Ovary (tissue), 9 donors: ENCODE data around the gene TMPRSS13. TPM values are rescaled to one million over a fixed set of nuclear protein-coding genes. Genes with fewer than 3 reads are reported as not detected.

ENCODE experiments used
- DNase-seq, 5 donors: peaks; one replicate each; pipeline ENCODE4 v3.0.0-alpha.2; 2019 to 2020
- H3K27ac ChIP-seq, 2 donors: fragments of 200-600 bp; one replicate each; pipeline versions ENCODE4 v1.5.1 to v1.8.0; 2019 to 2022
- H3K27me3 ChIP-seq: fragments of 200-600 bp; one replicate; pipeline ENCODE4 v1.8.0; 2022
- H3K36me3 ChIP-seq: fragments of 200-600 bp; sonication (generic); one replicate; pipeline ENCODE4 v1.5.1; 2019
- H3K4me1 ChIP-seq: one replicate; pipeline ENCODE4 v1.8.1; 2013; ENCODE audit warnings: mild to moderate bottlenecking, moderate library complexity; ENCODE audit not compliant: insufficient read depth
- H3K4me3 ChIP-seq: fragments of 200-600 bp; sonication (generic); one replicate; pipeline ENCODE4 v1.5.1; 2017
- H3K9me3 ChIP-seq, 2 donors: fragments of 200-600 bp in 1 of 2; sonication (generic) in 1 of 2; one replicate each; pipeline versions ENCODE4 v1.5.1 to v1.8.1; 2013 to 2019; ENCODE audit warnings: mild to moderate bottlenecking in 1 of 2, moderate library complexity in 1 of 2
- CTCF ChIP-seq, 3 donors: fragments of 450-650 bp in 2 of 3; fragments of 200-600 bp in 1 of 3; IDR thresholded peaks; one replicate each; pipeline versions ENCODE4 v1.5.1 to v1.8.0; 2016 to 2022; ENCODE audit warnings: antibody characterized with exemption in 3 of 3, mild to moderate bottlenecking in 1 of 3
- EP300 ChIP-seq: sonication (generic); formaldehyde crosslinking; IDR thresholded peaks from one replicate; pipeline ENCODE4 v1.6.1; 2017; ENCODE audit warnings: antibody characterized with exemption
- POLR2A ChIP-seq: fragments of 450-650 bp; IDR thresholded peaks from one replicate; pipeline ENCODE4 v1.6.1; 2017; ENCODE audit warnings: antibody characterized with exemption, mild to moderate bottlenecking, moderate library complexity
- WGBS, 3 donors: extraction: QIAGEN DNeasy Blood & Tissue Kit in 1 of 3; methylation state at CpG; one replicate each; pipeline versions ENCODE4 v1.1.5 to v1.1.7; 2013 to 2017; 5-methylcytosine and 5-hydroxymethylcytosine counted together
- intact Hi-C, 4 donors: fragments of 100-400 bp; cut with DNase I; formaldehyde crosslinking; loops; one replicate each; pipeline versions ENCODE4 v1.11.0 to v1.15.1; 2022 to 2023
- polyA plus RNA-seq, 2 donors: library from polyadenylated mRNA; stranded (reverse); fragments of 200-250 nt in 1 of 2; fragments of 350-450 nt in 1 of 2; fragmentation: Illumina TruSeq in 1 of 2; extraction: RNeasy Lipid Tissue Mini Kit (QIAGEN cat#74804) in 1 of 2; gene quantifications; one replicate each; pipeline ENCODE4 v1.2.3, GENCODE V29; 2013 to 2014
- total RNA-seq, 7 donors: library from RNA; depleted of rRNA in 2 of 7; stranded (reverse); fragments of >200 nt in 2 of 7; fragmentation: NEBNext Ultra II Directional in 3 of 7; extraction: Animal tissue kit (Norgen Biotek cat#: 25700) in 3 of 7; gene quantifications; one replicate each; pipeline versions ENCODE4 v1.1.0 to v1.2.4, GENCODE V29; 2016 to 2023
- donor health status: DM: no; HTN: no; CAD: no; lungs with moderate emphysema.
- donor health status: DM: no; HTN: no; CAD: no.
- donor health status: Bipolar disorder and iron deficiency.
- donor health status: DM: yes; HTN: yes; CAD: no.
- donor health status: DM: no; HTN: no; CAD: no.
- donor health status: DM: yes; HTN: yes; CAD: no.

TMPRSS13 gene
- total and polyA plus RNA-seq, 9 donors = 0.05 to 2.0 (median 0.22) TPM; not detected in 2

- WGBS, 3 donors = 94 to 95% (median 94%) methylated on average over 5 of the region's 5 CpGs
- Histone ChIP-seq H3K27me3 (no peaks in the 10 kb centered on the region), H3K4me3 (no peak overlapping the region), H3K27ac (no peak overlapping the region), H3K9me3 (no peaks in the 10 kb centered on the region), H3K4me1 (no peaks in the 10 kb centered on the region), H3K36me3 (no peaks in the 10 kb centered on the region)
- TF ChIP-seq POLR2A (no peak), EP300 (no peak), CTCF (IDR thresholded peaks at IDR 0.05) (no peak)
- intact Hi-C loops = no loop called here
- no peak for DNase-seq
These were observed 11.5 kb downstream of the TMPRSS13 start for GRCh38 chr11:117917591-117918151.

GRCh38 chr11:117916956-117917355, 12.2 kb downstream of the TMPRSS13 start:
- intact Hi-C loops = no loop called here
- no peaks in the 10 kb centered on the region for H3K4me1 ChIP-seq
- no peaks in the 10 kb centered on the region for H3K27me3 ChIP-seq
- H3K36me3 ChIP-seq = no peaks in the 10 kb centered on the region
- no peak for DNase-seq
- no peaks in the 10 kb centered on the region for H3K9me3 ChIP-seq
- no peak overlapping the region for H3K4me3 ChIP-seq
- whole genome bisulfite sequencing, 3 donors = 88 to 94% (median 91%) methylated on average over 11 of the region's 11 CpGs
- no peak overlapping the region for H3K27ac ChIP-seq
- no peak for TF ChIP-seq EP300
- TF ChIP-seq CTCF (IDR thresholded peaks at IDR 0.05) = no peak
- no peak for TF ChIP-seq POLR2A

GRCh38 chr11:117915672-117916235, 13.4 kb downstream of the TMPRSS13 start:
- Histone ChIP-seq H3K4me1 (no peaks in the 10 kb centered on the region), H3K36me3 (no peaks in the 10 kb centered on the region), H3K4me3 (no peak overlapping the region), H3K27me3 (no peaks in the 10 kb centered on the region), H3K27ac (no peak overlapping the region), H3K9me3 (no peaks in the 10 kb centered on the region)
- intact Hi-C loops = no loop called here
- no peak for DNase-seq
- 87 to 90% (median 89%) methylated on average over 9 of the region's 9 CpGs for WGBS, 3 donors
- TF ChIP-seq POLR2A = no peak
- TF ChIP-seq CTCF (IDR thresholded peaks at IDR 0.05) = no peak
- TF ChIP-seq EP300 = no peak

- WGBS, 3 donors = 59 to 66% (median 61%) methylated on average over 10 of the region's 10 CpGs
- no peak overlapping the region for H3K4me3 ChIP-seq
- no peaks in the 10 kb centered on the region for H3K27me3 ChIP-seq
- no peak for DNase-seq
- no peak overlapping the region for H3K27ac ChIP-seq
- H3K9me3 ChIP-seq = no peaks in the 10 kb centered on the region
- intact Hi-C loops = no loop called here
- no peaks in the 10 kb centered on the region for H3K36me3 ChIP-seq
- TF ChIP-seq EP300 = no peak
- TF ChIP-seq POLR2A = no peak
- TF ChIP-seq CTCF (IDR thresholded peaks at IDR 0.05) = no peak
- peaks cover under 1% of the 10 kb centered on the region for H3K4me1 ChIP-seq
These were observed 14.1 kb downstream of the TMPRSS13 start for GRCh38 chr11:117914991-117915618.
